ENCODE data around the gene EPO.

DNA sequence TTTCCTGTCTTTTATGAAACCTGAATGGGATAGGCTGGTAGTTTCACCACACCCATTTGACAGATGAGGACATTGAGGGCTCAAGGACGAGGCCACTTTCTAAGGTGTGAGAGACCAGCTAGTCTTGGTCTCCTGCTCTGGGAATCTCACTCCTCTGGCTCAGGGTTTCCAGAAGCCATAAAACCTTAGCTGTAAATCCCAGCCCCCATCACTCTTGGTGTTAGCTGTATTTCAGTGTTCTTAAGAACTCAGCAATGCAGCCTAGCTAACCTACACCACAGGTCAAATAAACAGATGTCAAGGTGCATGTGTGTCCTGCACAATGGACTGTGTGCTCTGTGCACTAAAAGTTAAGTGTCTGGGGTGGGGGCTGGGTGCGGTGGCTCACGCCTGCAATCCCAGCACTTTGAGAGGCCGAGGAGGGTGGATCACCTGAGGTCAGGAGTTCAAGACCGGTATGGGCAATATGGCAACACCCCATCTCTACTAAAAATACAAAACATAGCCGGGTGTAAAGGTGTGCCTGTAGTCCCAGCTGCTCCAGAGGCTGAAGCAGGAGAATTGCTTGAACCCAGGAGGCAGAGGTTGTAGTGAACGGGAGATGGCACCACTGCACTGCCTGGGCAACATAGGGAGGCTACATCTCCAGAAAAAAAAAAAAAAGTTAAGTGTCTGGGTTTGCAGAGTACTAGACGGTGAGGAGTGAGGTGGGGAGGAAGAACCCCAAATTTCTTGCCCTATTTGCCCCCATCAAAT is 567 bp upstream of the EPO start:
- TF ChIP-seq, protein P1, sequence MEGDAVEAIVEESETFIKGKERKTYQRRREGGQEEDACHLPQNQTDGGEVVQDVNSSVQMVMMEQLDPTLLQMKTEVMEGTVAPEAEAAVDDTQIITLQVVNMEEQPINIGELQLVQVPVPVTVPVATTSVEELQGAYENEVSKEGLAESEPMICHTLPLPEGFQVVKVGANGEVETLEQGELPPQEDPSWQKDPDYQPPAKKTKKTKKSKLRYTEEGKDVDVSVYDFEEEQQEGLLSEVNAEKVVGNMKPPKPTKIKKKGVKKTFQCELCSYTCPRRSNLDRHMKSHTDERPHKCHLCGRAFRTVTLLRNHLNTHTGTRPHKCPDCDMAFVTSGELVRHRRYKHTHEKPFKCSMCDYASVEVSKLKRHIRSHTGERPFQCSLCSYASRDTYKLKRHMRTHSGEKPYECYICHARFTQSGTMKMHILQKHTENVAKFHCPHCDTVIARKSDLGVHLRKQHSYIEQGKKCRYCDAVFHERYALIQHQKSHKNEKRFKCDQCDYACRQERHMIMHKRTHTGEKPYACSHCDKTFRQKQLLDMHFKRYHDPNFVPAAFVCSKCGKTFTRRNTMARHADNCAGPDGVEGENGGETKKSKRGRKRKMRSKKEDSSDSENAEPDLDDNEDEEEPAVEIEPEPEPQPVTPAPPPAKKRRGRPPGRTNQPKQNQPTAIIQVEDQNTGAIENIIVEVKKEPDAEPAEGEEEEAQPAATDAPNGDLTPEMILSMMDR (IDR thresholded peaks at IDR 0.05 in 8 of 11, conservative IDR thresholded peaks at IDR 0.05 in 3 of 11), result no peak
- no peak for TF ChIP-seq POLR2A (IDR thresholded peaks at IDR 0.05)
